Esophagus squamous epithelium (tissue), 4 donors: Measurements from ENCODE around the gene ITFG1.

Experiments
- POLR2A ChIP-seq, 4 donors: fragments of 450-650 bp; IDR thresholded peaks; one replicate each; pipeline ENCODE4 v1.6.1; 2017; ENCODE audit warnings: antibody characterized with exemption in 4 of 4, mild to moderate bottlenecking in 4 of 4, moderate library complexity in 3 of 4
- TF ChIP-seq, protein P1 (sequence below), 6 experiments: fragments of 450-650 bp in 4 of 6; fragments of 200-600 bp in 2 of 6; sonication (generic) in 2 of 6; IDR thresholded peaks; one replicate each; pipeline ENCODE4 v1.5.1; 2016 to 2019; ENCODE audit warnings: antibody characterized with exemption in 6 of 6, mild to moderate bottlenecking in 4 of 6, moderate library complexity in 4 of 6

DNA sequence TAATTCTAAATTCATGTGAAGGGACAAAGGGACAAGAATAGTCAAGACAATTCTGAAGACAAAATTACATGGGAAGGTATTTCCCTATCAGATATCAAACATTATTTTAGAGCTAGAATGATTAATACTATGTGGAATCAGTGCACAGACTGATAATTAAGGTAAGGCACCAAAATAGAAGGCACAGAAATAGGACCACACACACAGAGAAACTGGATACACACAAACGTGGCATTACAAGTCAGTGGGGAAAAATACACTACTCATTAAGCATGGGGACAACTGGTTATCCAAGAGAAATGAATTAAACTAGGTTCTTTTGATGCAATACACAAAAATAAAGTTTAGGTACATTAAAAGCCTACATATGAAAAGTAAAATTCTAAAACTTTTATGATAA lies 184.3 kb downstream of the ITFG1 start:
- no peak for TF ChIP-seq POLR2A (IDR thresholded peaks at IDR 0.05)
- TF ChIP-seq, protein P1, sequence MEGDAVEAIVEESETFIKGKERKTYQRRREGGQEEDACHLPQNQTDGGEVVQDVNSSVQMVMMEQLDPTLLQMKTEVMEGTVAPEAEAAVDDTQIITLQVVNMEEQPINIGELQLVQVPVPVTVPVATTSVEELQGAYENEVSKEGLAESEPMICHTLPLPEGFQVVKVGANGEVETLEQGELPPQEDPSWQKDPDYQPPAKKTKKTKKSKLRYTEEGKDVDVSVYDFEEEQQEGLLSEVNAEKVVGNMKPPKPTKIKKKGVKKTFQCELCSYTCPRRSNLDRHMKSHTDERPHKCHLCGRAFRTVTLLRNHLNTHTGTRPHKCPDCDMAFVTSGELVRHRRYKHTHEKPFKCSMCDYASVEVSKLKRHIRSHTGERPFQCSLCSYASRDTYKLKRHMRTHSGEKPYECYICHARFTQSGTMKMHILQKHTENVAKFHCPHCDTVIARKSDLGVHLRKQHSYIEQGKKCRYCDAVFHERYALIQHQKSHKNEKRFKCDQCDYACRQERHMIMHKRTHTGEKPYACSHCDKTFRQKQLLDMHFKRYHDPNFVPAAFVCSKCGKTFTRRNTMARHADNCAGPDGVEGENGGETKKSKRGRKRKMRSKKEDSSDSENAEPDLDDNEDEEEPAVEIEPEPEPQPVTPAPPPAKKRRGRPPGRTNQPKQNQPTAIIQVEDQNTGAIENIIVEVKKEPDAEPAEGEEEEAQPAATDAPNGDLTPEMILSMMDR (IDR thresholded peaks at IDR 0.05), result no peak
